KOPT-K1 (cell line): Measurements from ENCODE around the gene MR1.
"Not testable (repeated sequence)": the region's sequence is repeated elsewhere in the genome, so short reads cannot be mapped to it uniquely, and the experiment has no call there.

Experiments
- H3K27ac ChIP-seq: fragments of 200-600 bp; sonication (generic); 2 replicates; pipeline ENCODE4 v1.5.1; 2016; ENCODE audit warnings: antibody characterized with exemption, mild to moderate bottlenecking, low read depth, low read length; ENCODE audit not compliant: poor library complexity, severe bottlenecking
- H3K36me3 ChIP-seq: fragments of 200-600 bp; sonication (generic); 2 replicates; pipeline ENCODE4 v1.5.1; 2017; ENCODE audit warnings: antibody characterized with exemption, mild to moderate bottlenecking, low read length, moderate library complexity; ENCODE audit not compliant: insufficient read depth
- H3K9me3 ChIP-seq: fragments of 200-600 bp; sonication (generic); 2 replicates; pipeline ENCODE4 v1.5.1; 2017; ENCODE audit warnings: antibody characterized with exemption, low read length, mild to moderate bottlenecking; ENCODE audit not compliant: insufficient read depth, poor library complexity, severe bottlenecking

The MR1 gene

GRCh38 chr1:181018901-181019681, 14.7 kb upstream of the MR1 start:
- peaks cover 32% of the 10 kb centered on the region for H3K36me3 ChIP-seq
- H3K9me3 ChIP-seq, result no peaks in the 10 kb centered on the region
- no peak overlapping the region for H3K27ac ChIP-seq

DNA sequence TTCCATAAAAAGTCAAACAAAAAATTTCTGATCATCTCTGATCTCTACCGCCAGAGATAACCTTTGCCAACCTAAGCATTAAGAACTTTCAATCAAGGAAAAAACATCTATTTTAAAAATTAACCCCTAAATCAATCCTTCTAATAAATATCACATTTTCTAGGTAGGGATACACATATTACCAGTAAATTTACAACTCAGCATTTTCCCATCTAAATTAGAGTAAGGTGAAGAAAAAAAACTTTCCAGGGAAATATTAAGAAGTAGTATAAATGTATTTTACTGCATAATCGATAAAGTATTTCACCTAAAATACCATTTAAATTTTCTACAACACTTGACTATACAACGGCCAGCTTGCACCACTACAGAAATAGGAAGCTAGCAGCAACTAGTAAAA, 12.6 kb upstream of the MR1 start:
- peak overlapping the region; percentile 91 for H3K27ac ChIP-seq

GRCh38 chr1:181021811-181022434, 11.9 kb upstream of the MR1 start:
- H3K36me3 ChIP-seq, result peaks cover 32% of the 10 kb centered on the region
- no peaks in the 10 kb centered on the region for H3K9me3 ChIP-seq
- peak overlapping the region; percentile 91 for H3K27ac ChIP-seq

More for the DNA sequence above, 12.6 kb upstream of the MR1 start:
- peaks cover 32% of the 10 kb centered on the region for H3K36me3 ChIP-seq
- no peaks in the 10 kb centered on the region for H3K9me3 ChIP-seq

DNA sequence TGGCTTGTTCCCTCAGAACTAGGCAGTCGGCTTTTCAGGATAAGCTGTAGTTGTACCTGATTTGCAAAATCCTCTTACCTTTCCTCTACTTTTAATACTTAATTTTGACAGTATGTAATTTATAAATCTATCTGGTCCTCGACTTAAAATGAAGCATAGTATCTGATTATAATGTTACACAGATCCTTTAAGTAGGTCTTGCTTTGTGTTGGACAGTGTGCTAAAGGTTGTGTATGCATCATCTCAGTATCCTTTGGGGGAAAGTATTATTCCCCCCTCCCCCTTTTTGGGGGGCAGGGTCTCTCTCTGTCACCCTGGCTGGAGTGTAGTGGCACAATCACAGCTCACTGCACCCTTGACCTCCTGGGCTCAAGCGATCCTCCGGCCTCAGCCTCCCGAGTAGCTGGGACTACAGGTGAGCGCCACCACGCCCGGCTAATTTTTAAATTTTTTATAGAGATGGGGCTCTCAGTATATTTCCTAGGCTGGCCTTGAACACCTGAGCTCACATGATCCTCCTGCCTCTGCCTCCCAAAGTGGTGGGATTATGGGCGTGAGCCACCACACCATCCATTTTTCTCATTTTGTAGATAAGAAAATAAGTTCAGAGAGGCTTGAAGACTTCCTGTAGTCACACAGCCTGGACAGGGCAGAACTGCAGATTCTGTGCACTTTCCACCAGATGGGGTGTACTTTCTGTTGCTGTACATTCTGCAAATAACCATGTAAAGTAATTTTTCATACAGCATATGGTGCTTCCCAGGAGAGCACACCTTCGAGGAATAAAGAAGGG, 10.3 kb upstream of the MR1 start:
- peak overlapping the region; percentile 91 for H3K27ac ChIP-seq
- H3K36me3 ChIP-seq, result peaks cover 22% of the 10 kb centered on the region
- no peaks in the 10 kb centered on the region for H3K9me3 ChIP-seq

- H3K27ac ChIP-seq, result no peak overlapping the region
- H3K9me3 ChIP-seq, result no peaks in the 10 kb centered on the region
- no peaks in the 10 kb centered on the region for H3K36me3 ChIP-seq
These were observed 5.6 kb upstream of the MR1 start for GRCh38 chr1:181028196-181028595.

GRCh38 chr1:181028615-181029014, 5.2 kb upstream of the MR1 start:
- Histone ChIP-seq H3K36me3 (no peaks in the 10 kb centered on the region), H3K27ac (no peak overlapping the region), H3K9me3 (no peaks in the 10 kb centered on the region)

DNA sequence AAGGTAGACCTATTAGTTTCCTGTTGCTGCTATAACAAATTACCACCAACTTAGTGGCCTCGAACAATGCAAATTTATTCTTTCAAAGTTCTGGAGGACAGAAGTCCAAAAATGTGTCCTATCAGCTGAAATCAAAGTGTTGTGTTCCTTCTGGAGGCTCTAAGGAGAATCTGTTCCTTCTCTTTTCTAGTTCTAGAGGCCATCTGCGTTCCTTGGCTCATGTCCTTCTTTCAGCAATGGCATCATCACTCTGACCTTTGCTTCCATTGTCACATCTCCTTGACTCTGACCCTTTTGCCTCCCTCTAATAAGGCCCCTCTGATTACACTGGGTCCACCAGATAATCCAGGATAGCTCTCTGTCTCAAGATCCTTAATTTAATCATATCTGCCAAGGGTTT, 1.2 kb upstream of the MR1 start:
- no peaks in the 10 kb centered on the region for H3K9me3 ChIP-seq
- no peaks in the 10 kb centered on the region for H3K36me3 ChIP-seq
- peak overlapping the region; percentile 83 for H3K27ac ChIP-seq

DNA sequence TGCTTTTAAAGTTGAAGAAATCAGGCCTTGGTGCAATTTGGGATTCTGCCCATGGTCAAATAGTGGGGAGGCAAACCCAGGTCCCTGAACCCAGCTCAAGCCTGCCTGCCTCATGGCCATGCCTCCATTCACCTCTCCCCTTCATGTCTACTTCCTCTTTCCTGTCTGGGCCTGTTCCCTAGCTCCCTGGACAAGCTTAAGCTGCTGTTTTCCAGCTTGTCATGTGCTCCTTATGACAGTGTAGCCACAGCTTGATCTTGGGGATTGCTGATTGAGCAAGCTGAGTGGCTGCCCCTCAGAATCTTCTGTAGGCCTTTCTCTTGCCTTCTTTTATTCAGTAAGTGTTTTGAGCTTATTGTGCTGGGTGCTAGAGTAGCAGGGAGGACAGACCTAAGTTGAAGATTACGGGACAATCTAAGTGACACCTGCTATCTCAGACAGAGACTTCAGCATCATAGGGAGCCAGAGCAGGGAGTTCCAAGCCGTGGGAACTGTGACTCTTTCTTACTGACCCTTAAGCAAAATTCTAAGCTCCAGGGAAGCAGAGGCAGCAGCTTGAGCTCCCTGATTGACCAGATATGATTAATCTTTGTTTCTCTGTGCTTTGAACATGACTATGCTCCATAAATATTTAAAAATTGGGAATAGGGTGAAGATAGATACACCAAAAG, 520 bp upstream of the MR1 start:
- Histone ChIP-seq H3K9me3 (no peaks in the 10 kb centered on the region), H3K27ac (peak overlapping the region; percentile 83), H3K36me3 (no peaks in the 10 kb centered on the region)

DNA sequence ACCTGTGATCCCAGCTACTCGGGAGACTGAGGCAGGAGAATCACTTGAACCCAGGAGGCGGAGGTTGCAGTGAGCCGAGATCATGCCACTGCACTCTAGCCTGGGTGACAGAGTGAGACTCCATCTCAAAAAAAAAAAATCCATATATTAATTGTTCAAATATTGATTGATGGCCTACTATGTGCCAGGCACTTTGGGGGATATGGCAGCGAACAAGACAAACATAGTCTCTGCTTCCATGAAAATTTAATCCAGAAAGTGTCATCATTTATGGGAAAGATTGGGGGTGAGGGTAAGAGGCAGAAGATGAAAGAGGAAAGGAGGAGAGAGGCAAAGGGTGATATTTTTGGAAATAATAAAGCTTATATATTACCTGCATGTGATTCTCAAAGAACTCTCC, 1.4 kb downstream of the MR1 start:
- not testable (repeated sequence) for H3K36me3 ChIP-seq, H3K27ac ChIP-seq, H3K9me3 ChIP-seq

DNA sequence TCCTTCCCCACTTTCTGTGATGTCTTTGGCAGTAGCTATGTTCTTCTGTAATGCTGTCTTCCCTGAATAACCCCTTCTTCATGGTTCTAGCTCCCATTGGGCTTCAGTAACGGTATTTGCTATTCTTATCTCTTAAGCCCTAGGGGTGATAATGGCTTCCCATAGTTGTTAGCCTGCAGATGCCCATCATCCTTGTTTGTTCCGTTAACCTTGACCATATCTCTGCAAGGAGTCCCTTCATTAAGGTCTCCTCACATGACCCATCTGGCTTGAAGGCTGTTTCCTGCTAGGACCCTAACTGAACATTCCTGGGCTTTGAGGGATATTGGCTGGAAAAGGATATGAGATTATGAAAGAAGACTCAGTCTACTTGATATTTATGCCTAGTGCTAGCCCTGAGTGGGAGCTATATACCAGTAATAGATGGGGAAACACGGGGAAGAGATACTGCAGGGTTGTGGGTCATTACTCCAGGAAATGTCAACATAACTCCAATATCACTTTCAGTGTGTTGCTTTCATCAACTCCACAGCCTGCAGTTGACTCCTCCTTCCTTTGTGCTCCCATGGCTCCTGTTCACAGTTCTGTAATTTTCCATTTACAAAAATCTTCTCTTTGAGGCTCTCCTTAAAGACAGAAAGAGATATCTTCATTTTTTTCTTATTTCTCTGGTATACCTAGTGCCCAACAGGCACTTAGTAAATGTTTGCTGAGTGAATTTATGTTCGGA, 2.5 kb downstream of the MR1 start:
- Histone ChIP-seq H3K27ac (no peak overlapping the region), H3K9me3 (no peaks in the 10 kb centered on the region), H3K36me3 (0 out of 2 replicates have a peak, but pooled peaks cover 8% of the 10 kb centered on the region)

- Histone ChIP-seq H3K9me3 (no peaks in the 10 kb centered on the region), H3K36me3 (0 out of 2 replicates have a peak, but pooled peaks cover 8% of the 10 kb centered on the region), H3K27ac (no peak overlapping the region)
These were observed 3.6 kb downstream of the MR1 start for GRCh38 chr1:181037386-181037785.

DNA sequence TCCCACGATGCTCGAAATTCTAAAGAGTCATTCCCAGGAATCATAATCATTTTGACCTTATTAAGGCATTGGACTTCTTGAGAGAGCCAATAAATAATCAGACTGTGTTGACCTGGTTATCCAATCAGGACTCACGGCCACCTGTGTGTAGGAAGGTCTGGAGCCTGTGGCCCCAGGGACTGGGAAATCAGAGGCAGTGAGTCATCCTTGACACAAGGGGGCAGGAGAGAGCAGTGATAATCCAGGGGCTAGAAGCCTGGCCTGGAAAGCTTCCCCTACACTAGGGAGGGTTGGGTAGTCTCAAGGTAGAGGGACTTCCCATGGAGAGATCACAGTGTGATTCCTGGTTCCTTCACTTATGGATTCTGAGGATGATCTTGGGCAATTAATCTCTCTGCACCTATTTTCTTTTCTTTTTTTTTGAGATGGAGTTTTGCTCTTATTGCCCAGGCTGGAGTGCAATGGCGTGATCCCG, 4.7 kb downstream of the MR1 start:
- Histone ChIP-seq H3K27ac (no peak overlapping the region), H3K9me3 (no peaks in the 10 kb centered on the region), H3K36me3 (0 out of 2 replicates have a peak, but pooled peaks cover 8% of the 10 kb centered on the region)

DNA sequence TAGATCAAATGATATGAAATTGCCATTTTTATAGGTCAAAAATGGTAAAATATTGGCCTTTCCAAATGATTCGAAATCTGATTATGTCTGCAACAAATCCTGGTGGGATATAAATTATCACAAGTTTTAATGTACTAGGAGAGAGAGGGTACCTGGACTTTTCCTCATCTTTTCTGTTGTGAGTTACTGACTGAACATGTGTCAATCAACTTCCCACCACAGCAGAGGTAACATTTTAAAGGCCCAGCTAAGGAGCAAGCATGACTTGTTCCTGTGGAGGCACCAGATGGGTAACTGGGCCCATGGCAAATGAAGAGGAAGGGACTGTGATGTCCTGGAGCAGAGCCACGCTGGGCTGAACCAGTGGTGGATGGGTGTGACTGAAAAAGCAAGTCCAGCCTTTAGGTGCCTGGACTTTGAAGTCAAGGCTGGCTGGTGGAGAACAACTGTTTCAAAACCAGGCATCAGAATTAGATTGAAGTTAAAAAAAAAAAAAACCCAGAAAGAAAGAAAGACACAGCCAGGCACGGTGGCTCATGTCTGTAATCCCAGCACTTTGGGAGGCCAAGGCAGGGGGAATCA, 6.6 kb downstream of the MR1 start:
- Histone ChIP-seq H3K9me3 (no peaks in the 10 kb centered on the region), H3K27ac (no peak overlapping the region)

More for the DNA sequence above, 6.6 kb downstream of the MR1 start:
- 0 out of 2 replicates have a peak, but pooled peaks cover 8% of the 10 kb centered on the region for H3K36me3 ChIP-seq
